ENCODE measurements around the gene PARVB. TPM values are rescaled to one million over a fixed set of nuclear protein-coding genes. Genes with fewer than 3 reads are reported as not detected.
A peak's percentile ranks its signal among the peaks of the same experiment; 100 is the strongest.

Gene PARVB
- total RNA-seq, 1 donor from 2014 or later = 22.1 TPM

GRCh38 chr22:44082801-44083200 is 58.7 kb downstream of the PARVB start:
- peaks cover 7% of the 10 kb centered on the region for H3K36me3 Mint-ChIP-seq

GRCh38 chr22:44084044-44084772 is 60.1 kb downstream of the PARVB start:
- Mint-ChIP-seq H3K27ac (no peak overlapping the region), H3K4me3 (no peak overlapping the region)

More at GRCh38 chr22:44082801-44083200, 58.7 kb downstream of the PARVB start:
- Mint-ChIP-seq H3K27ac (no peak overlapping the region), H3K4me1 (peaks cover 10% of the 10 kb centered on the region), H3K4me3 (no peak overlapping the region), H3K9me3 (peaks cover 3% of the 10 kb centered on the region), H3K27me3 (ENCODE audit: low read depth) (peaks cover 4% of the 10 kb centered on the region)
- TF ChIP-seq CTCF (IDR thresholded peaks at IDR 0.05; ENCODE audit: unreplicated experiment) = no peak
- no peak for DNase-seq (ENCODE audit: low spot score in 2 of 2, unreplicated experiment in 2 of 2)

GRCh38 chr22:44085743-44086270 is 61.7 kb downstream of the PARVB start:
- Mint-ChIP-seq H3K27ac (no peak overlapping the region), H3K4me3 (no peak overlapping the region), H3K4me1 (peaks cover 10% of the 10 kb centered on the region), H3K9me3 (peaks cover 3% of the 10 kb centered on the region), H3K36me3 (peaks cover 7% of the 10 kb centered on the region), H3K27me3 (ENCODE audit: low read depth) (no peaks in the 10 kb centered on the region)
- TF ChIP-seq CTCF (IDR thresholded peaks at IDR 0.05; ENCODE audit: unreplicated experiment) = peak; percentile 40
- no peak for DNase-seq (ENCODE audit: low spot score in 2 of 2, unreplicated experiment in 2 of 2)

More at GRCh38 chr22:44084044-44084772, 60.1 kb downstream of the PARVB start:
- H3K36me3 Mint-ChIP-seq = peaks cover 7% of the 10 kb centered on the region
- H3K27me3 Mint-ChIP-seq (ENCODE audit: low read depth) = peaks cover 1% of the 10 kb centered on the region
- TF ChIP-seq CTCF (IDR thresholded peaks at IDR 0.05; ENCODE audit: unreplicated experiment) = no peak
- DNase-seq (ENCODE audit: low spot score in 2 of 2, unreplicated experiment in 2 of 2) = no peak
- H3K9me3 Mint-ChIP-seq = peaks cover 3% of the 10 kb centered on the region
- peaks cover 10% of the 10 kb centered on the region for H3K4me1 Mint-ChIP-seq

- peaks cover 10% of the 10 kb centered on the region for H3K4me1 Mint-ChIP-seq
- H3K9me3 Mint-ChIP-seq = peaks cover 3% of the 10 kb centered on the region
- no peak for DNase-seq (ENCODE audit: low spot score in 2 of 2, unreplicated experiment in 2 of 2)
- H3K27ac Mint-ChIP-seq = peak overlapping the region; percentile 35
- H3K36me3 Mint-ChIP-seq = peaks cover 7% of the 10 kb centered on the region
- no peaks in the 10 kb centered on the region for H3K27me3 Mint-ChIP-seq (ENCODE audit: low read depth)
- TF ChIP-seq CTCF (IDR thresholded peaks at IDR 0.05; ENCODE audit: unreplicated experiment) = no peak
- peak overlapping the region; percentile 9 for H3K4me3 Mint-ChIP-seq
These were observed 62.4 kb downstream of the PARVB start for GRCh38 chr22:44086271-44087088.

GRCh38 chr22:44087089-44087430 is 63.0 kb downstream of the PARVB start:
- Mint-ChIP-seq H3K27ac (no peak overlapping the region), H3K4me1 (peaks cover 10% of the 10 kb centered on the region), H3K27me3 (ENCODE audit: low read depth) (no peaks in the 10 kb centered on the region), H3K36me3 (peaks cover 7% of the 10 kb centered on the region), H3K4me3 (no peak overlapping the region), H3K9me3 (peaks cover 3% of the 10 kb centered on the region)
- DNase-seq (ENCODE audit: low spot score in 2 of 2, unreplicated experiment in 2 of 2) = no peak
- TF ChIP-seq CTCF (IDR thresholded peaks at IDR 0.05; ENCODE audit: unreplicated experiment) = no peak
